Ishikawa (cell line): Measurements from ENCODE around the gene HTR3E.

Experiments
- CEBPB ChIP-seq: IDR thresholded peaks from 2 replicates; pipeline ENCODE4 v1.6.1; 2012
- CREB1 ChIP-seq: IDR thresholded peaks from 2 replicates; pipeline ENCODE4 v1.6.1; 2012; ENCODE audit warnings: low read depth
- FOXM1 ChIP-seq: IDR thresholded peaks from 2 replicates; pipeline ENCODE4 v1.6.1; 2012; ENCODE audit warnings: low read depth, borderline replicate concordance
- MAX ChIP-seq: IDR thresholded peaks from 2 replicates; pipeline ENCODE4 v1.6.1; 2012
- REST ChIP-seq: IDR thresholded peaks from 2 replicates; pipeline ENCODE4 v1.6.1; 2012; ENCODE audit warnings: low read depth, mild to moderate bottlenecking
- TCF12 ChIP-seq: IDR thresholded peaks from 2 replicates; pipeline ENCODE4 v1.6.1; 2012; ENCODE audit warnings: low read depth
- TEAD4 ChIP-seq: IDR thresholded peaks from 2 replicates; pipeline ENCODE4 v1.6.1; 2012
- YY1 ChIP-seq: IDR thresholded peaks from 2 replicates; pipeline ENCODE4 v1.6.1; 2012; ENCODE audit warnings: low read depth

- TF ChIP-seq REST (no peak), TEAD4 (no peak), YY1 (no peak), MAX (no peak), FOXM1 (no peak), CREB1 (no peak), TCF12 (no peak), CEBPB (no peak)
Measured at GRCh38 chr3:184140436-184140835, 43.6 kb downstream of the HTR3E start.
